Fibroblast of the aortic adventitia (primary cell): ENCODE data around the gene TRDN. TPM values are rescaled to one million over a fixed set of nuclear protein-coding genes. Genes with fewer than 3 reads are reported as not detected.
"Not testable (repeated sequence)": the region's sequence is repeated elsewhere in the genome, so short reads cannot be mapped to it uniquely, and the experiment has no call there.

ENCODE experiments used
- DNase-seq: peaks from one replicate; pipeline ENCODE4 v3.0.0-alpha.2; 2010; ENCODE audit warnings: low read depth
- H3K4me3 ChIP-seq: 2 replicates; pipeline ENCODE4 v1.5.1; 2011; ENCODE audit warnings: low read depth, mild to moderate bottlenecking, control low read depth, low read length, moderate library complexity
- total RNA-seq: library from RNA; depleted of rRNA; stranded (reverse); fragments of >200 nt; gene quantifications from 2 replicates; pipeline ENCODE4 v1.2.3, GENCODE V29; 2012; ENCODE audit warnings: low replicate concordance
- TF ChIP-seq, protein P1 (sequence below): IDR thresholded peaks from 2 replicates; pipeline ENCODE4 v1.5.1; 2011; ENCODE audit warnings: mild to moderate bottlenecking, low read length, control low read depth, inconsistent platforms; ENCODE audit not compliant: insufficient read depth

TRDN gene
- total RNA-seq, 1 donor, result under 0.01 TPM

DNA sequence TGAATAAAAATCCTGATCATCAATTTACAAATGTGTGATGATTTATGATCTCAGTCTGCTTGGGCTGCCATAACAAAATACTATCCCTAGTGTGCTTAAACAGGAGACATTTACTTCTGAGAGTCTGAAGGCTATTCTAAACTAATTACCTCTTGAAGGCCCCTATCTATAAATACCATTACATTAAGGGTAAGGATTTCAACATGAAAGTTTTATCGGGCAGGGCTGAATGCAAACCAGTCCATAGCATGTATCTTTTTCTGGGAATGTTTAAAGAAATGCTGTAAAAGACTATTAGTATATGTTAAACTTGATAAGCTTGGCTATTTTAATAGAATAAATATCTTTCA is 48.2 kb downstream of the TRDN start:
- TF ChIP-seq, protein P1, sequence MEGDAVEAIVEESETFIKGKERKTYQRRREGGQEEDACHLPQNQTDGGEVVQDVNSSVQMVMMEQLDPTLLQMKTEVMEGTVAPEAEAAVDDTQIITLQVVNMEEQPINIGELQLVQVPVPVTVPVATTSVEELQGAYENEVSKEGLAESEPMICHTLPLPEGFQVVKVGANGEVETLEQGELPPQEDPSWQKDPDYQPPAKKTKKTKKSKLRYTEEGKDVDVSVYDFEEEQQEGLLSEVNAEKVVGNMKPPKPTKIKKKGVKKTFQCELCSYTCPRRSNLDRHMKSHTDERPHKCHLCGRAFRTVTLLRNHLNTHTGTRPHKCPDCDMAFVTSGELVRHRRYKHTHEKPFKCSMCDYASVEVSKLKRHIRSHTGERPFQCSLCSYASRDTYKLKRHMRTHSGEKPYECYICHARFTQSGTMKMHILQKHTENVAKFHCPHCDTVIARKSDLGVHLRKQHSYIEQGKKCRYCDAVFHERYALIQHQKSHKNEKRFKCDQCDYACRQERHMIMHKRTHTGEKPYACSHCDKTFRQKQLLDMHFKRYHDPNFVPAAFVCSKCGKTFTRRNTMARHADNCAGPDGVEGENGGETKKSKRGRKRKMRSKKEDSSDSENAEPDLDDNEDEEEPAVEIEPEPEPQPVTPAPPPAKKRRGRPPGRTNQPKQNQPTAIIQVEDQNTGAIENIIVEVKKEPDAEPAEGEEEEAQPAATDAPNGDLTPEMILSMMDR, result no peak

DNA sequence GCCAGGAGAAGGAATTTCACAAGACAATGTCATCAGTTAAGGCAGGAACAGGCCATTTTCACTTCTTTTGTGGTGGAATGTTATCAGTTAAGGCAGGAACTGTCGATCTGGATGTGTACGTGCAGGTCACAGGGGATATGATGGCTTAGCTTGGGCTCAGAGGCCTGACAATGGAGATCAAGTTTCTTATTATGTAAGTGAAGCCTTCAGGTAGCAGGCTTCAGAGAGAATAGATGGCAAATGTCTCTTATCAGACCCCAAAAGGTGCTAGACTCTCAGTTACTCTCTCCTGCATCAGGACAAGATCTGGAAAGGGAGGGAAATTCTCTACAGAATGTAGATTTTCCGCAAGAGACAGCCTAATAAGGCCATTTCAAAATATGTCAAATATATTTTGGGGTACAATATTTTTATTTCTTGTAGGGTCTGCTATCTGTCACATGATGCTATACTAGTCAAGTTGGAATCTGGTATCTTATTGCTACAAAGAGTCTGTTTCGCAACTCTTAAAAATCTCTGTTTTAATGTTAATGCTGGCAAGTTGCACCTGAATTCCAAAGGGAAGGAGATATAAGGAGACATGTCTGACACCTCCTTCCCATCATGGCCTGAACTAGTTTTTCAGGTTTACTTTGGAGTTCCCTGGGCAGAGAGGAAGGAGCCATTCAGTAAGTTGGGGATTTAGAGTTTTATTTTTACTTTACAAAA is 48.8 kb downstream of the TRDN start:
- TF ChIP-seq, protein P1, result no peak
- H3K4me3 ChIP-seq, result no peak overlapping the region
- DNase-seq, result no peak

More for the DNA sequence above, 48.2 kb downstream of the TRDN start:
- no peak overlapping the region for H3K4me3 ChIP-seq
- no peak for DNase-seq

DNA sequence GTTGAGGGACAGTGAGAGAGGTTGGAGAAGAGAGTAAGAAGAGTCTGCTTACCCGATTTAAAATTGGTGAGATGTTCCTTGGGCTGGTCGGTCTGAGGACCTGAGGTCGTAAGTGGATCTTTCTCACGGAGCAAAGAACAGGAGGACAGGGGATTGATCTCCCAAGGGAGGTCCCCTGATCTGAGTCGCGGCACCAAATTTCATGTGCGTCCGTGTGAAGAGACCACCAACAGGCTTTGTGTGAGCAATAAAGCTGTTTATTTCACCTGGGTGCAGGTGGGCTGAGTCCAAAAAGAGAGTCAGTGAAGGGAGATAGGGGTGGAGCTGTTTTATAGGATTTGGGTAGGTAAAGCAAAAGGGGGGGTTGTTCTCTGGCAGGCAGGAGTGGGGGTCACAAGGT is 49.3 kb downstream of the TRDN start:
- DNase-seq, H3K4me3 ChIP-seq: not testable (repeated sequence)

- DNase-seq, result no peak
- no peak overlapping the region for H3K4me3 ChIP-seq
- TF ChIP-seq, protein P1, result no peak
These were observed 56.4 kb downstream of the TRDN start for GRCh38 chr6:123580331-123580730.

DNA sequence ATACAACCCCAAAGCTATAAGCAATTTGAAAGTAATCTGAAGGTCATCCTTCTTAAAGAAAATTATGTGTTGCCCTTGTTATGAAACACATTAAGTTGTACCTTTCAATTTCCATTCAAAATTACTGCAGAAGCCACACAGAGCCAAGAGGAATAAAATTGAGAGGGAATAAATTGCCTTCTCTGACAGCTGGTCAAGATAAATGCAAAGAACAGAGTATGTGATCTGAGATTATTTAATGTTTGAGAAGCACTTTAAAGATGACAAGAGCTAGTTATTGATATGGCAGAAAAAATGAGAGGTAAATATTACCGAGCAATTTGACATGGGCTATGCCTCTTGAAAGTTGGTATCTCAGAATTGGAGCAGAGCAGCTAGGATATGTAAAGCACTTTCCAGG is 61.6 kb downstream of the TRDN start:
- no peak for DNase-seq
- H3K4me3 ChIP-seq, result no peak overlapping the region
- TF ChIP-seq, protein P1, result no peak

GRCh38 chr6:123570813-123571684 is 65.7 kb downstream of the TRDN start:
- DNase-seq, result no peak
- H3K4me3 ChIP-seq, result no peak overlapping the region
- TF ChIP-seq, protein P1, result no peak

DNA sequence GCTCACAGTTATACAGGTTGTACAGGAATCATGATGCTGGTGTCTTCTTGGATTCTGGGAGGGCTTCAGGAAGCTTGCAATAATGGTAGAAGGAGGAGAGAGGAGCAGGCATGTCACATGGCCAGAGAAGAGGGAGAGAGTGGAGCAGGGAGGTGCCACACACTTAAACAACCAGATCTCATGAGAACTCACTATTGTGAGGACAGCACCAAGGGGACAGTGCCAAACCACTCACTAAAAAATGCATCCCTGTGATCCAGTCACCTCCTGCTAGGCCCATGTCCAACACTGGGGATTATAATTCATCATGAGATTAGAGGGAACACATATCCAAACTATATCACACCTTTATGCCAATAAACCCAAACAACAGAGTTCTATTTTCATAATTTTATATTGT is 67.2 kb downstream of the TRDN start:
- DNase-seq, result no peak
- no peak overlapping the region for H3K4me3 ChIP-seq
- TF ChIP-seq, protein P1, result no peak
